ENCODE measurements around the gene POU6F1.

POU6F1 gene

DNA sequence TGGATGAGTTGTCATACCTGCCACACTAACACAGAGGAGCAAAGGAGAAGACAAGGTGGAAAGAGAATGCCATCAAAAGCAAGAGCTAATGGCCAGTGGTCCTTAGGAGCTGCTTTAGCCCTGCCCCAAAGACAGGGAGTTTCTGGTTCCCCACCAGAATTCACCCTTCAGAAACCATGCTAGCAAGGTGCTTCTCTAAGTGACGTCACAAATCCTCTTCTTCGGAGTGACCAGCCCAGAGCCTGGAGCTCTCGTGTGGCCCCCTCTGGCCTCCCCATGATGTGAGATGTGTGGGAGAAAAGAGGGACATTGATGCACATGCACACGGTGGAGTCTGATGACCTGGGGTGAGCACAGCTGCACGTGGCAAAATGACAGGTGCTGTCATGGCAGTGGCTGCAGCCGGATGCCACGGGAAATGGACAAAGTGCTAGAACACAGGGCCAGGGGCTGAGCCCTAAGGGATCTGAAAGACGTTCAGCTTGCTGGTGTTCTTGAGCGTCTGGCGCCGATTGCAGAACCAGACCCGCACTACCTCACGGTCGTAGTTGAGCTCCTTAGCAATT lies 28.0 kb downstream of the POU6F1 start:
- Histone ChIP-seq H3K27ac (ENCODE audit: low read depth, low read length) (no peak overlapping the region), H3K4me3 (ENCODE audit: low read length) (no peak overlapping the region), H3K27me3 (ENCODE audit: control insufficient read depth, insufficient read depth, low read length) (no peaks in the 10 kb centered on the region), H3K4me1 (ENCODE audit: control insufficient read depth, insufficient read depth, low read length) (no peaks in the 10 kb centered on the region), H3K9ac (ENCODE audit: low read length) (no peak overlapping the region), H3K36me3 (ENCODE audit: control insufficient read depth, insufficient read depth, low read length) (peaks cover 12% of the 10 kb centered on the region)

DNA sequence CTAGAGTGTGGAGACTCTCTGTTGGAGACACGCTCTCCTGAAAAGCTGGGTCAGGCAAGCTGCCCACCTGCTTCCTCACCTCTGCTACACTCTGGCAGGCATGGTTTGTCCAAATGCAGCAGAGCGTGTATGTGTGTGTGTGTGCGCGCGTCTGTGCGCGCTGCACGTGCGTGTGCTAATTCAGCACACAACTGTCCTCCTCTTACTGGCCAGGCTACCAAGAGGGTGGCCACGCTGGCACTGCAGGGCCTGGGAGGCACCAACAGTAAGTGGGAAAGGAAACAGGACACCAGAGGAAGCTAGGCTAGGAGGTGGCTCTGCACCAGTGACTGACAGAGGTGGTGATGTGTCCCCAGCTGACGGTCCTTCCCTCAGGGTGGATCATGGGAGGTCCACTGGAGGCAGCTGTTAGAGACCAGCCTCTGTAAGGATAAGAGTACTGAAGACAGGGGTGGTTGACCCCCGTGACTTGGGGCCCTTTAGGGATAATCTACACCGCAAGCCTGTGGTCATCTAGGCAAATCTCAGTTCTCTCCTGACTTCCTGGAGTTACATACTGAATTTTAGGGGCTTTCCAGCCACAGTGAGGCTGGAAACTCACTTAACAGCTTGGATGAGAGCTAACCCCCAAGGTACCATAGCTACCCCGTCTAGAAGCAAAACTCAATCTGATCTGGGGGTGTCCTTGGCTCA lies 29.4 kb downstream of the POU6F1 start:
- H3K9ac ChIP-seq (ENCODE audit: low read length) = no peak overlapping the region
- no peak overlapping the region for H3K27ac ChIP-seq (ENCODE audit: low read depth, low read length)
- no peaks in the 10 kb centered on the region for H3K4me1 ChIP-seq (ENCODE audit: control insufficient read depth, insufficient read depth, low read length)
- H3K36me3 ChIP-seq (ENCODE audit: control insufficient read depth, insufficient read depth, low read length) = peaks cover 12% of the 10 kb centered on the region
- H3K27me3 ChIP-seq (ENCODE audit: control insufficient read depth, insufficient read depth, low read length) = no peaks in the 10 kb centered on the region
- H3K4me3 ChIP-seq (ENCODE audit: low read length) = no peak overlapping the region

DNA sequence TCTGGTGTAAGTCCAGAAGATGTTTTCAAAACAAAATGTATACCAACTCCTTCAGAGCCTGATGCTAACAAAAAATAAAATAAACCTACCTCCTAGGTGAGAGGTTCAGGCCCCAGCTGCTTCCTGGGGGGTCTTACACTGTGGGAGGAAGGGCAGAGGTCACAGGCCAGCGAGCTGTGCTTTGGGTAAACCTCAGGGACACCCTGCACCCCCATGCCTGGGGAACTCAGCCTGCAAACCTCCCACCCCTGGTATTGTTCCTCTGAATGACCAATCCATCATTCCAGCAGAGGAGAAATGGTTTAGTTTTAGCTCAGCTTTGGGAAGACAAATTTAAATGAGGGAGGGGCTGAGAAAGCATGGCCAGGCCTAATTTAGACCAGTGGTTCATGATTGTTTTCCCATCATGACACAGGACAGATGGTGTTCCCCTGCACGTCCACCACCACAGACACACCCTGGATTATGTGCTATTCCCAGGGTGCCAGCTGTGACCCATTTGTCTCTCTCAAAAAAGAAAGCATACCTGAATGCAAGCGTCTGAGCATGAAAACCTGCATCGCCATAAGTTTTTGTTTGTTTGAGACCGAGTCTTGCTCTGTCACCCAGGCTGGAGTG lies 30.4 kb downstream of the POU6F1 start:
- no peaks in the 10 kb centered on the region for H3K4me1 ChIP-seq (ENCODE audit: control insufficient read depth, insufficient read depth, low read length)
- H3K36me3 ChIP-seq (ENCODE audit: control insufficient read depth, insufficient read depth, low read length) = peaks cover 12% of the 10 kb centered on the region
- no peak overlapping the region for H3K27ac ChIP-seq (ENCODE audit: low read depth, low read length)
- H3K27me3 ChIP-seq (ENCODE audit: control insufficient read depth, insufficient read depth, low read length) = no peaks in the 10 kb centered on the region
- H3K4me3 ChIP-seq (ENCODE audit: low read length) = no peak overlapping the region
- H3K9ac ChIP-seq (ENCODE audit: low read length) = no peak overlapping the region

DNA sequence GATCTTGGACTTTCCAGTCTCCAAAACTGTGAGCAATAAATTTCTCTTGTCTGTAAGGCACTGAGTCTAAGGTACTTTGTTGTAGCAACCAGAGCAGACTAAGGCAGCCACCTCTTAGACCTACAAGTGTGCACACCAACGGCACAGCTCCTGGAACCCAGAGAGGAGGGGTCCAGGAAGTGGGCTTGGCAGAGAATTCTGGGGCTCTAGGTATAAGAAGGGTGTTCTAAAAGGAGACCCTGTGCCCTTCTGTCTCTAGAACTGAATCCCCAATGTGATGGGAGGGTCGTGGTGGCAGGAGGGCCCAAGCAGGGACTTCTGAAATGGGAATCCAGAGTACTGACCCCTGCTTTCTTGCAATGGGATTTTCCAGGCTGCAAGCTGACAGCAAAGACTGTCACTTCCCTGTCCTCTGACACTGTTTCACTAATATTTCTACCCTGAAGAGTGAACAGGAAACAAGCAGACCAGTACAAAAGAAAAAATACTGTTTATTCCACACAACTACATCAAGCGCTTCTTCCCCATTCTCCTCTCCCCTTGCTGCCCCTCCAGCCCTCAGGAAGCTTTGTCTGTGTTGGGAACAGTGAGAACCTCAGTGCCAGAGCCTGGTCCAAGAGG lies 31.3 kb downstream of the POU6F1 start:
- Histone ChIP-seq H3K27ac (ENCODE audit: low read depth, low read length) (no peak overlapping the region), H3K36me3 (ENCODE audit: control insufficient read depth, insufficient read depth, low read length) (peaks cover 9% of the 10 kb centered on the region), H3K4me3 (ENCODE audit: low read length) (no peak overlapping the region), H3K4me1 (ENCODE audit: control insufficient read depth, insufficient read depth, low read length) (no peaks in the 10 kb centered on the region), H3K9ac (ENCODE audit: low read length) (no peak overlapping the region), H3K27me3 (ENCODE audit: control insufficient read depth, insufficient read depth, low read length) (no peaks in the 10 kb centered on the region)

DNA sequence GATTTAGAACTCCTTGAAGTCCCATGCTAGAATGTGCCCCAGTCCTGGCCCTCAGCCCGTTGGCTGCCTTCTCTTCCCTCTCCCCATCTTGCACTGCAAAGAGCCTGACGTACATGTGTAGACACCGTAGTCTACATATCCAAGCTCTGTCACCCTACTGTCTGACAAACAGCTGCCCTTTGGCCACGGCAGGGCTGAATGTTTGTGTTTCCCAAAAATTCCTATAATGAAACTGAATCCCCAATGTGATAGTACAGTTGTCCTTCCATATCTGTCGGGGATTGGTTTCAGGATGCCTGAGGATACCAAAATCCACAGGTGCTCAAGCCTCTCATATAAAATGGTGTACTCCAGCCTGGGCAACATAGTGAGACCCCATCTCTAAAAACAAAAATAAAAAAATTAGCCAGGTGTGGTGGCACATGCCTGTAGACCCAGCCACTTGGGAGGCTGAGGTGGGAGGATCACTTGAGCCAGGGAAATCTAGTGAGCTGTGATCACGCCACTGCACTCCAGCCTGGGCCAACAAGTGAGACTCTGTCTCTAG lies 32.6 kb downstream of the POU6F1 start:
- H3K9ac ChIP-seq (ENCODE audit: low read length) = no peak overlapping the region

DNA sequence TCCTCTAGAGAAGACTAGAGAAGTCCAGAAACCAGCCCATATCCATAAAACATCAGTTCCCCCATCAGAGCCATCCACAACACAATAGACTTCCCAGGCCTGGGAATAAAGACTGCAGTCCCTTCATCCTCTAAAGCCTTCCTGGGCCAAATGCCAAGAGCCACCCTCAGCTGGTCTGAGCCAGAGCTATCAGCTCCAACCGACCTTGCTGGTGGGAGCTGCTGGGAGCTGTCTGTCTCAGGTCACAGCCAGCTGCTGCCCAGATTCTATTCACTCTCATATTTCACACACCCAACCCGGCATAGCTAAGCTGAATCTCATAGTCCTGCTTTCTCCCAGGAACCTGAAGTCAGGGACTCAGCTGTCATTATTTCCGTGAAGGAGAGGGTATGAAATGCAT lies 34.0 kb downstream of the POU6F1 start:
- Histone ChIP-seq H3K36me3 (ENCODE audit: control insufficient read depth, insufficient read depth, low read length) (no peaks in the 10 kb centered on the region), H3K27me3 (ENCODE audit: control insufficient read depth, insufficient read depth, low read length) (no peaks in the 10 kb centered on the region), H3K4me3 (ENCODE audit: low read length) (no peak overlapping the region), H3K4me1 (ENCODE audit: control insufficient read depth, insufficient read depth, low read length) (no peaks in the 10 kb centered on the region), H3K27ac (ENCODE audit: low read depth, low read length) (no peak overlapping the region), H3K9ac (ENCODE audit: low read length) (no peak overlapping the region)

More for the DNA sequence above, 32.6 kb downstream of the POU6F1 start:
- Histone ChIP-seq H3K27me3 (ENCODE audit: control insufficient read depth, insufficient read depth, low read length) (no peaks in the 10 kb centered on the region), H3K4me1 (ENCODE audit: control insufficient read depth, insufficient read depth, low read length) (no peaks in the 10 kb centered on the region), H3K36me3 (ENCODE audit: control insufficient read depth, insufficient read depth, low read length) (peaks cover 2% of the 10 kb centered on the region), H3K4me3 (ENCODE audit: low read length) (no peak overlapping the region), H3K27ac (ENCODE audit: low read depth, low read length) (no peak overlapping the region)

DNA sequence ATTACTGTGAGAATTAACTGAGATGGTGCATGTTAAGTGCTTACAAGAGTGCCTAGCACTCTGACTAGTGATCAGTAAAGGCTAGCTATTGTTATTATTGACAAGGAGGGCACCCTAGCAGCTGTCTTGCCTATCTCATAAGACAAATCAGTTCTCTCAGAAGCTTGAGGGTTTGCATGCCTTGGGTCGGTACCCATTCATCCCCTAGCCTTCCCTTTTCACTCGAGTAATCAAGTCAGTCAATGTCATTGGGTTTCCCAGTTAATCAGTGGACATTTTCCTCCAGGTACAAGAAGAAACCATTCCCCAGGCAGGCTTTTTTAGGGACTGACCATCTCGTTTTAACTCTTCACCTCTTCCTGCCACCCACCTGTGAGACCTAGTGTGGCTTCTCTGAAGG lies 34.5 kb downstream of the POU6F1 start:
- Histone ChIP-seq H3K4me3 (ENCODE audit: low read length) (no peak overlapping the region), H3K27ac (ENCODE audit: low read depth, low read length) (no peak overlapping the region), H3K9ac (ENCODE audit: low read length) (no peak overlapping the region), H3K27me3 (ENCODE audit: control insufficient read depth, insufficient read depth, low read length) (no peaks in the 10 kb centered on the region), H3K36me3 (ENCODE audit: control insufficient read depth, insufficient read depth, low read length) (no peaks in the 10 kb centered on the region), H3K4me1 (ENCODE audit: control insufficient read depth, insufficient read depth, low read length) (no peaks in the 10 kb centered on the region)

DNA sequence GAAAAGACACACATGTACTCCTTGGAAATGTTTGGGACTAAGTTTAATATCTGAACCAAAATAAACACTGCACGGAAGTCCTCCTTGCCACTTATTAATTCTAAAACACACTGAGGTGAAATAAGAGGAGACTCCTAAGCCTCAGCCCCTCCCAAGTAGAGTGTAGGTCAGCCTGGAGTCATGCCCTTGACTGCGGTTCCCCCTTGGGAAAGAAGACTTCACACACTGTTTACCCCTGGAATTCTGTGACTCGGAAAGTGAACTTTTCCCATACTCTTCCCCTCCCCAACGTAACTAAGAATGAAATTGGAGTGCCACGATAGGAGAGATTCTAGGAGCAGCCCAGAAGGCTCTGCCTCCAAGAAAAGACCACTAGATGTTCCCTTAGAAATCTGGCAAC lies 36.3 kb downstream of the POU6F1 start:
- Histone ChIP-seq H3K36me3 (ENCODE audit: control insufficient read depth, insufficient read depth, low read length) (no peaks in the 10 kb centered on the region), H3K27me3 (ENCODE audit: control insufficient read depth, insufficient read depth, low read length) (no peaks in the 10 kb centered on the region), H3K27ac (ENCODE audit: low read depth, low read length) (no peak overlapping the region), H3K9ac (ENCODE audit: low read length) (no peak overlapping the region), H3K4me1 (ENCODE audit: control insufficient read depth, insufficient read depth, low read length) (no peaks in the 10 kb centered on the region), H3K4me3 (ENCODE audit: low read length) (no peak overlapping the region)

DNA sequence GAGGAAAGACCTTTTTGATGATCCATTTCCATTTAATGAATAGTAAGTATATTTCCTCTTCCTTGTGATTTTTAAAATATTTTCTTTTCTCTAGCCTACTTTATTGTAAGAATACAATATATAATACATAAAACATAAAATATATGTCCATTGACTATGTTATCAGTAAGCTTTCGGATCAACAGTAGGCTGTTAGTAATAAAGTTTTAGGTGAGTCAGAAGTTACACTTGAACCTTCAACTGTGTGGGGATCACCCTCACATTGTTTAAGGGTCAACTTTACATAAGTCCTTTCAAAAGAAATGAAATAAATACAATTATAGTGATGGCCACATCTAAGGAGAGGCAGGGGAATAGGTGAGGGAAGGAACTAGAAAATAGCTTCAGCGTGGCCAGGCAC lies 40.0 kb downstream of the POU6F1 start:
- H3K4me3 ChIP-seq (ENCODE audit: low read length) = no peak overlapping the region
- no peaks in the 10 kb centered on the region for H3K4me1 ChIP-seq (ENCODE audit: control insufficient read depth, insufficient read depth, low read length)
- H3K9ac ChIP-seq (ENCODE audit: low read length) = no peak overlapping the region
- H3K36me3 ChIP-seq (ENCODE audit: control insufficient read depth, insufficient read depth, low read length) = no peaks in the 10 kb centered on the region
- H3K27me3 ChIP-seq (ENCODE audit: control insufficient read depth, insufficient read depth, low read length) = no peaks in the 10 kb centered on the region
- H3K27ac ChIP-seq (ENCODE audit: low read depth, low read length) = no peak overlapping the region

DNA sequence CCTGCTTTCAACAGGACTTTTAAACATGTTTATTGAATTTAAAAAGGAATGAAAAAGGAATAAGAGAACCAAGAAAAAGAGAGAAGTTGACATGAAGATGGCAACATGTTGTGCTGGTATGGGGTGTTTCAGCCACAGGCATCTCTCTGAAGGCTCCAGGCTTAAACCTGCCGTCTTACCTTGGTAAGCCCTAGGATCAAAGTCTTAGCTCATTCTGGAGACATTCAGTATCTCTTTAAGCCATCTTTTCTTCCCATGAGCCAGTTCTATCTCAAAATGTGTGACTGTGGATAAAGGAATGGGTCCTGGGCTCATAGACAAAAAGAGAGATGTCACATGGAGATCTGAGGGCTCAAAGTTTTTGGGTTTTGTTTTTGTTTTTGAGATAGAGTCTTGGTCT lies 43.4 kb downstream of the POU6F1 start:
- Histone ChIP-seq H3K27me3 (ENCODE audit: control insufficient read depth, insufficient read depth, low read length) (no peaks in the 10 kb centered on the region), H3K9ac (ENCODE audit: low read length) (no peak overlapping the region), H3K27ac (ENCODE audit: low read depth, low read length) (no peak overlapping the region), H3K4me3 (ENCODE audit: low read length) (no peak overlapping the region), H3K36me3 (ENCODE audit: control insufficient read depth, insufficient read depth, low read length) (no peaks in the 10 kb centered on the region), H3K4me1 (ENCODE audit: control insufficient read depth, insufficient read depth, low read length) (peaks cover 7% of the 10 kb centered on the region)

DNA sequence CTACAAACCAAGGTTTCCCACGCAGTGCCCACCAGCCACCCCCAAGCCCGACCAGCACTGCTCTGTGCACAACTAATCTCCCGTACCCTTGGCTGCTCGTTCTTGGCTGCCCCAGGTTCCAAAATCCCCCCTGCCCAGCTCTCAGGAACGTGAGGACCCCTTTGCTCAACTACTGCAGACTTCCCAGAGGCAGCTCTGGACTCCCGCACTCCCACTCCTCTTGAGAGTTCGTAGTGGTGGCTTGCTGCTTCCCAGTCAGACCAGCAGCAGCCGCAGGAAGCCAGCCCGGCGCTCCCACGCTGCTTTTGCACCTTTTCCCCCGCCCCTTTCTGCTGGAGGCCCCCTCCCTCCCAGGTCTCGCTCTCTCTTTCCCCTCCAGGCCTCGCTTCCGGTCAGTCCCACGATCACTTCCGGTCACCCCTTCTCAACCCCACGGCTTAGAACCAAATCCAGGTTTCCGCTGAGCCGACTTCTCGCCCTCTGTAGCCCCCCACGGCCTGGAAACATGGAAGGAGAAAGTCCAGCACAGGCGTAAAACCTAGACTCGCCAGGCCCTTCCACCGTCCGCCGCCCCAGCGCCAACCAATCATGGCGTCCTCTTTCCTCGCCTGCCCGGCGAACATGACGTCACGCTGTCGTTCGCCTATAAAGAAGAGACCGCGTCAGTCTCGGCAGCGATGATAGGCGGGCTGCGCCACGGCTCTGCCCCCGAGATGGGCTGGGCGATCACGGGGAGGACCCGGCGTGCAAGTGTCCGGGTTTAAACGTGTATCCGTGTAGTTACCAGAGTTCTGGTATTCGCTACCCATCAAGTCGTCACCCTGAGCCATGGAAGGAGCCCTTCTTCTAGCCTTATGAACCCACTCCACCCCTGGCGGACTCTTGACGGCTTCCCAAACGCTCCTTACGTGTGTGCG lies 45.1 kb downstream of the POU6F1 start, which contains the start of gene TFCP2:
TFCP2 (minus strand) TSS at position 621 of the 917 bp plus-strand sequence. CDS start 713 bp downstream, outside the sequence.
- Histone ChIP-seq H3K9ac (ENCODE audit: low read length) (peak within 1 kb of the TSS; percentile 66), H3K36me3 (ENCODE audit: control insufficient read depth, insufficient read depth, low read length) (no peaks in the 10 kb centered on the region), H3K4me1 (ENCODE audit: control insufficient read depth, insufficient read depth, low read length) (peaks cover 7% of the 10 kb centered on the region), H3K27me3 (ENCODE audit: control insufficient read depth, insufficient read depth, low read length) (no peaks in the 10 kb centered on the region), H3K27ac (ENCODE audit: low read depth, low read length) (peak within 1 kb of the TSS; percentile 95), H3K4me3 (ENCODE audit: low read length) (peak within 1 kb of the TSS; percentile 92)

Data from rectal smooth muscle tissue (tissue), 1 donor.